Measurements from ENCODE around the gene CLTCL1.

The CLTCL1 gene

DNA sequence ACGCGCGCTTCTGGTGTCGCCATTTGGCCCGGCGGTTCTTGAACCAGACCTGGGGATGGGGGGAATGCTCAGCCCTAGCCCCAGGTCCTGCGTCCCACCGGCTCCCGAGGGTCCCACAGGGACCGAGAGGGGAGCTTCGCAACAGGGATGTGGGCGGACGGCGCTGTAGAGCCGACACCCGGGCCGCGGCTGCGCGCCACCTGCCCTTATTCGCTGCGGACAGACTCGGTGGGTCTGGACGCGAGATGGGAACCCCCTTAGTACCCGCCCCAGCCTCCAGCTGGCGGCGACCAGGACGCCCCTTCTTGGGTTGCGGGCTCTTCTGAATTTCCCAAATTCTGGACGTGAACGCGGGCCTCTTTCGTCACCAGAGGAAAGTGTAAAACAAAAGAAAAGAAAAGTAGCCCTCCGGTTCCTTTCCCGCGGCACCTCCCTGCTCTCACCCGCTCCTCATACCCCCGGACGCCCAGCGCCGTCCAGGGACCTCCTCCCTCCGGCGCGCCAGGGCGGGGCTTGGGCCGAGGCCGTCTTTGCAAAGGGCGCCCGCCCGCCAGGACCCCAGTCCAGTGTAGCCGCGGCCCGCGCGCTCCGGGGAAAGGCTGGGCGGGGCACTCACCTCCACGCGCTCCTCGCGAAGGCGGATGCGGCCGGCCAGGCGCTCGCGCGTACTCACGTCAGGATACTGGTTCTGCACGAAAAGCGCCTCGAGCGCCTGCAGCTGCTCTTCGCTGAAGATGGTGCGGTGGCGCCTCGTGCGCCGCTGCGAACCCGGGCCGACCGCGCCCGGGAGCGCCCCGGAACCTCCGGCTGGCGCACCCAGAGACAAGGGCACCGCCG, 142.3 kb downstream of the CLTCL1 start:
- Mint-ChIP-seq H3K27me3 (peaks cover 46 to 64% of the 10 kb centered on the region in 2 donors), H3K9me3 (peaks cover 3 to 5% of the 10 kb centered on the region in 2 donors), H3K4me3 (peak overlapping the region; percentile 41 to 51), H3K36me3 (peaks cover 3 to 14% of the 10 kb centered on the region in 2 donors), H3K27ac (no peak overlapping the region), H3K4me1 (peaks cover 17 to 27% of the 10 kb centered on the region in 2 donors)
- no peak for DNase-seq
- ATAC-seq (replicated peaks) = no peak

GRCh38 chr22:19148417-19149046, 143.0 kb downstream of the CLTCL1 start:
- ATAC-seq (replicated peaks) (no peak), DNase-seq (no peak)
- Mint-ChIP-seq H3K27me3 (peaks cover 42 to 60% of the 10 kb centered on the region in 2 donors), H3K36me3 (peaks cover 3 to 15% of the 10 kb centered on the region in 2 donors), H3K27ac (no peak overlapping the region), H3K4me1 (peaks cover 22 to 34% of the 10 kb centered on the region in 2 donors), H3K9me3 (peaks cover 3 to 5% of the 10 kb centered on the region in 2 donors), H3K4me3 (peak overlapping the region in 1 of 2 donors; percentile 41)

DNA sequence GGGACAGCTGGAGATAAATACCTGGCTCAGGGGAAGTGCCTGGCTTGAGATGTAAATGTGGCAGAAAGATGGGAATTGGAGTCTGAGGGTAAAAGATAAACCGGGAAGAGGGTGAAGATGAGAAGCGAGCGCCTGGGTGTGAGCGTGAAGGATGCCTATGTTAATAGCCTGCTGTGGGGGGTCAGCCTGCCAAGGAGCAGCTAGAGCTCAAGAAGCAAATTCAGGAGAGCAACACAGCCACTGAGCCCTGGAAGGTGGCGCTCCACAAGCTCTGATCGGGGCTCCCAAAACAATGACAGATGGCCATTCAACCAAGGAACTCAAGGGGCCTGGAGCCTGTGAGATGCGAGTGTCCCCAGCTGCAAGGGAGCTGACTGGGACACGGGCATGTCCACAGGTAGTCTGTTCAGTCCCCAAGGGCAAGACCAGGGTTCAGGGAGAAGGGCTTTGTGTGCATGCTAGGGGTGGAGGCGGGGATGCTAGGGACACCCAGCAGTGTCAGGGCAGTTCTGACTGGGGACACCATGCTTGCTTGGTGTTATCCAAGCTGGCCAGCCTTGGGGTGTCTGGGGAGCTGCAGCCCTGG, 144.2 kb downstream of the CLTCL1 start:
- Mint-ChIP-seq H3K27ac (no peak overlapping the region), H3K36me3 (peaks cover 3 to 15% of the 10 kb centered on the region in 2 donors), H3K4me1 (peaks cover 26 to 39% of the 10 kb centered on the region in 2 donors), H3K27me3 (peaks cover 35 to 51% of the 10 kb centered on the region in 2 donors), H3K9me3 (peaks cover 3 to 5% of the 10 kb centered on the region in 2 donors), H3K4me3 (no peak overlapping the region)
- no peak for ATAC-seq (replicated peaks)
- no peak for DNase-seq

GRCh38 chr22:19146215-19146968, 145.1 kb downstream of the CLTCL1 start:
- H3K4me1 Mint-ChIP-seq = peaks cover 23 to 39% of the 10 kb centered on the region in 2 donors
- peaks cover 0 to 3% of the 10 kb centered on the region in 2 donors for H3K9me3 Mint-ChIP-seq
- H3K27me3 Mint-ChIP-seq = peaks cover 27 to 43% of the 10 kb centered on the region in 2 donors
- H3K27ac Mint-ChIP-seq = no peak overlapping the region
- DNase-seq = no peak
- ATAC-seq (replicated peaks) = peak in 1 of 2 donors; percentile 26
- peaks cover 6 to 13% of the 10 kb centered on the region in 2 donors for H3K36me3 Mint-ChIP-seq
- H3K4me3 Mint-ChIP-seq = no peak overlapping the region

DNA sequence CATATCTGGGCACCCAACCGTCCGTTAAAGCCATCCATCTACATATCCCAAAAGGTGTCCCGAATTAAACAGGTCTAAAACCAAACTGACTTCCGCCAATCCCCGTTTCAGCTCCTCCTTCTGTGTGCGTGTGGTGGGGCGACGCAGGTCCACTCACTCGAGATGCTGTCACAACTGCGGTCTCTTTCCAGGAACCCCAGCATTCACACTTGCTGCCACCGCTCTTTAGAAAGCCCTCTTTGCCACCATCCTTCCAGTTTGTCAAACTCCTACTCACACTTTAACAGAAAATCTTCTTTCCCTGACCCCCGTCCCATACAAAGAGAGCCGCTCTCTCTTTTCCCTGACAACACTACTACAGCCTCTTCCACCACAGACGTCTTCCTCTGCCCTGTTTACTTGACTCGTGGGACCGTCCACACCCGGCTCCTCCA, 147.5 kb downstream of the CLTCL1 start:
- Mint-ChIP-seq H3K36me3 (peaks cover 17 to 24% of the 10 kb centered on the region in 2 donors), H3K9me3 (no peaks in the 10 kb centered on the region), H3K4me3 (peak overlapping the region; percentile 96 to 99), H3K27ac (peak overlapping the region; percentile 99), H3K27me3 (peaks cover 19 to 29% of the 10 kb centered on the region in 2 donors), H3K4me1 (peaks cover 17 to 32% of the 10 kb centered on the region in 2 donors)
- ATAC-seq (replicated peaks) (peak; percentile 50 to 52), DNase-seq (no peak)

- no peak for ATAC-seq (replicated peaks)
- Mint-ChIP-seq H3K4me3 (peak overlapping the region; percentile 62 to 96), H3K36me3 (peaks cover 21 to 28% of the 10 kb centered on the region in 2 donors), H3K9me3 (no peaks in the 10 kb centered on the region), H3K4me1 (peaks cover 17 to 32% of the 10 kb centered on the region in 2 donors), H3K27ac (no peak overlapping the region), H3K27me3 (peaks cover 16 to 23% of the 10 kb centered on the region in 2 donors)
- DNase-seq = no peak
These were observed 148.3 kb downstream of the CLTCL1 start for GRCh38 chr22:19143212-19143611.

DNA sequence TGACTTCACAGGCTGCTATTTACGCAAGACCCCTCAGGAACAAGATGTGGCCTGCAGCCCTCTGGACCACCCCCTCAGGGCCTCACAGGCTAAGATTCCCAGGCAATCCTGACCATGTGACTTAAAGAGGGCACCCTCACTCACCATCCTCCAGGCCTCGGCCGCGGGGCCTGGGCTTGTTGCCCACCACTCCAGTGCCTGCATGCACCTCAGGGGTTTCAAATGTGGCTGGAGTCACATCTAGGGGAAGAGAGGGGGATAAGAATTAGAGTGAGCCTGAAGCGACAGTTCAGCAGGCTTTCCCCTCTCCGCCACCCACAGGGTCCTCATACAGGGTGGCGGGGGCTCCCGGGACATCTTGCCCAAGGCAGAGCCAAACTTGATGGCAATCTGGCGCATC, 149.1 kb downstream of the CLTCL1 start:
- DNase-seq (no peak), ATAC-seq (replicated peaks) (no peak)
- Mint-ChIP-seq H3K4me1 (peaks cover 17 to 32% of the 10 kb centered on the region in 2 donors), H3K9me3 (no peaks in the 10 kb centered on the region), H3K4me3 (no peak overlapping the region), H3K36me3 (peaks cover 21 to 28% of the 10 kb centered on the region in 2 donors), H3K27me3 (peaks cover 8 to 15% of the 10 kb centered on the region in 2 donors), H3K27ac (no peak overlapping the region)

DNA sequence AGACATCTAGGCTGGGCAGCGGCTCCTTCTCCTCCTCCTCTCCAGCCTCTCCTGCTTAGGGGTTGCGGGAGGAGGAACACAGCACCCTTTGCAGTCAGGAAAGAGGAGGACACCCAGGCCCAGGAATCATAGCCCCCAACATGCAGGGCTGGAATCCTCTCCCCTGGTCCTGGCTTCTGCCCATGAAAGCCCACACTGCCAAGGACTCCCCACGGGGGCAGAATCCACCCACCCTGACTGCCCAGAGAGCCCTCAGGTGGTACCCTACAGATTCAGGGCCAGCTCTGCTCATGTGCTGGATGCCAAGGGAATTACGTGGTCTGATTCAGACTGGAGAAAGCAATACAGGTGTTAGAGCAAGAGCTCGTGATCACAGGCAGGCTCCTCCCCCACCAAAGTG, 151.5 kb downstream of the CLTCL1 start:
- Mint-ChIP-seq H3K36me3 (peaks cover 35 to 47% of the 10 kb centered on the region in 2 donors), H3K4me3 (no peak overlapping the region), H3K27me3 (no peaks in the 10 kb centered on the region), H3K9me3 (no peaks in the 10 kb centered on the region), H3K4me1 (peaks cover 13 to 19% of the 10 kb centered on the region in 2 donors), H3K27ac (no peak overlapping the region)
- no peak for DNase-seq
- no peak for ATAC-seq (replicated peaks)

GRCh38 chr22:19139001-19139356, 152.5 kb downstream of the CLTCL1 start:
- Mint-ChIP-seq H3K36me3 (peaks cover 42 to 51% of the 10 kb centered on the region in 2 donors), H3K4me3 (no peak overlapping the region), H3K27me3 (no peaks in the 10 kb centered on the region), H3K4me1 (peaks cover 6 to 13% of the 10 kb centered on the region in 2 donors), H3K9me3 (no peaks in the 10 kb centered on the region), H3K27ac (no peak overlapping the region)
- DNase-seq (no peak), ATAC-seq (replicated peaks) (no peak)

DNA sequence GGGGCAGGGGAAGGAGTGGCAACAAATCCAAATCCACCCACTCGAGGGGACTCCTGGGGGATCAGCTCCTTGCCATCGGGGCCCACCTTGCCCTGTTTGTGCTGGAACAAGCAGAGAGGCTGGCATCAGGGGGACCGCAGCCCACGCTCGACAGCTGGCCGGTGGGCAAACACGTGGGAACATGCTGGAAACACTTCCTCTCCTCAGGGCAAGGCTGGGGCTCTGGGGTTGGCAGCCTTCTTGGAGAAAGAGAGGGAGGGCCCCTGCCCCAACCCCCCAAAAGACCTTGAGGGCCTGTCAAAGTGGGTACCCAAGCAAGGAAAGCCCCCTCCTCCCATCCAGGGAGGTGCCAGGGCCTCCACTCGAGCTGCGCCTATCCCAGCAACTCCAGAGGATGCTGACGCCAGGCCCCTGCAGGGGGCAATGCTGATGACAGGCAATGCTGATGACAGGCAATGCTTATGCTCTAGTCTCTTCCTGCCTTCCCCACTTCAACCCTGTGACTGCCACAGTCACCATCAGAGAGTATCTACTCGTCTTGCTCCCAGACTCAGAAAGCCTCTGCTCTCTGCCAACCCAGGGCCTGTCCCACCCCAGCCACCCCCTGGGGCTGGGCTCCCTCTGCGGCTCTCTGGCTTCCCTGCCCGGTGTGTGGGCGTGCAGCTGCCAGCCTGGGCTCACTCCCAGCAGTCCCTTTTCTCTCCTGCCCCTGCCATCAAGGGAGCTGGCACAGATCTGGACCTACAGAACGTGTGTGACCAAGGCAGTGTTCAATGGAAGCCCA, 153.1 kb downstream of the CLTCL1 start:
- Mint-ChIP-seq H3K4me1 (peaks cover 2 to 9% of the 10 kb centered on the region in 2 donors), H3K27ac (no peak overlapping the region), H3K27me3 (no peaks in the 10 kb centered on the region), H3K9me3 (no peaks in the 10 kb centered on the region), H3K36me3 (peaks cover 43 to 52% of the 10 kb centered on the region in 2 donors), H3K4me3 (no peak overlapping the region)
- no peak for ATAC-seq (replicated peaks)
- no peak for DNase-seq

GRCh38 chr22:19137384-19138216, 153.9 kb downstream of the CLTCL1 start:
- Mint-ChIP-seq H3K4me1 (peaks cover 2 to 14% of the 10 kb centered on the region in 2 donors), H3K27ac (no peak overlapping the region), H3K9me3 (no peaks in the 10 kb centered on the region), H3K36me3 (peaks cover 47 to 60% of the 10 kb centered on the region in 2 donors), H3K27me3 (no peaks in the 10 kb centered on the region), H3K4me3 (no peak overlapping the region)
- DNase-seq = no peak
- no peak for ATAC-seq (replicated peaks)

GRCh38 chr22:19136915-19137314, 154.6 kb downstream of the CLTCL1 start:
- Mint-ChIP-seq H3K9me3 (no peaks in the 10 kb centered on the region), H3K27me3 (no peaks in the 10 kb centered on the region), H3K4me1 (peaks cover 2 to 14% of the 10 kb centered on the region in 2 donors), H3K36me3 (peaks cover 51 to 66% of the 10 kb centered on the region in 2 donors), H3K4me3 (no peak overlapping the region), H3K27ac (peak overlapping the region; percentile 68)
- ATAC-seq (replicated peaks) (no peak), DNase-seq (no peak)

Data from stimulated activated naive B cell treated with anti-CD40 and anti-IgM and Interleukin-4, amounts not matched to agents 10 μg/mL and 1 μg/mL and 100 μg/mL, for 72 hours (primary cell).